Testis (tissue), 2 donors: ENCODE measurements around the gene ZNF547.

Experiments
- POLR2A ChIP-seq: fragments of 450-650 bp; IDR thresholded peaks from one replicate; pipeline ENCODE4 v1.6.1; 2017; ENCODE audit warnings: antibody characterized with exemption, mild to moderate bottlenecking, moderate library complexity
- TF ChIP-seq, protein P1 (sequence below), 3 experiments: fragments of 450-650 bp in 2 of 3; fragments of 200-600 bp in 1 of 3; sonication (generic) in 1 of 3; IDR thresholded peaks; one replicate each; pipeline ENCODE4 v1.5.1; 2016 to 2019; ENCODE audit warnings: antibody characterized with exemption in 3 of 3, mild to moderate bottlenecking in 2 of 3, moderate library complexity in 1 of 3

DNA sequence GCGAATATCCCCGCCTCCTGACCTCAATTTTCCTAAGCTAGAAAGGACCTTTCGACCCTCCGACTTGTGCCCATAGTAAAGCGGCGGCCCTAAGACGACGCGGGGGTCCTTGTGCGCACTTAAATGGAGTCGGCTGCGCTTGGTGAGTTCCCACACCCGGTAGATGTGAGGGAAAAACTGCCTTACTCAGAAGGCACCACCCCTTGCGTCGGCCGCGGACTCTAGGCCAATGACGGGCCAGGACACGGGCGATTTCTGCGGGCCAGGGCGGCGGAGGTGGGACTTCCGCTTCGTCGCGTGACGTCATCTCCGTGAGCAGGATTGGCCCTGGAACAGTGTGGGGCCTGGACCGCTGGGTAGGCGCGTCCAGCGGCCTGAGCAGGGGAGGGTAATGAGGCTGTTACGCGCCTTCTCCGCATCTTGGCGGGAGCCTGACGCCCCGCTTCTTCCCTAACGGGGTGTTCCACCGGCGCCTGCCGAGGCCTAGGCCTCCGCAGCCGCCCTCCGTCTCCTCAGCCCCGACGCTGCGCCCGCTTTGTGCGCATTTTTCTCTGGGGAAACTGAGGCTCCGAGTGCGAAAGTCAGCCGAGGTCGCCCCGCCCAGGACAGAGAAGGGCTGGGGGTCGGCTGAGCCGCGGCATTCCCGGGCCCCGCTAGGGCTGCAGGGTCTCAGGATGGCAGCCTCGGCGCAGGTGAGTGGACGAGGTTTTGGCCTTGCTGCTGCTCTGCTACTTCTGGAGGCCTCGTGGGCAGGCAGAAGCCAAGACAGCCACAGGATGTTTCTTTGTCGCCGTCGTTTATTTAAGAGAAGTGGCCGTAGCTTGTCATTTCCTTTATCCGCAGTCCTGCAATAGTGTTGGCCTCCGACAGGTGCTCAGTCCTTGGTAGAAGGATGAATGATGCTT, 42.9 kb upstream of the ZNF547 start, which contains the start of gene ZNF543:
- TF ChIP-seq, protein P1, sequence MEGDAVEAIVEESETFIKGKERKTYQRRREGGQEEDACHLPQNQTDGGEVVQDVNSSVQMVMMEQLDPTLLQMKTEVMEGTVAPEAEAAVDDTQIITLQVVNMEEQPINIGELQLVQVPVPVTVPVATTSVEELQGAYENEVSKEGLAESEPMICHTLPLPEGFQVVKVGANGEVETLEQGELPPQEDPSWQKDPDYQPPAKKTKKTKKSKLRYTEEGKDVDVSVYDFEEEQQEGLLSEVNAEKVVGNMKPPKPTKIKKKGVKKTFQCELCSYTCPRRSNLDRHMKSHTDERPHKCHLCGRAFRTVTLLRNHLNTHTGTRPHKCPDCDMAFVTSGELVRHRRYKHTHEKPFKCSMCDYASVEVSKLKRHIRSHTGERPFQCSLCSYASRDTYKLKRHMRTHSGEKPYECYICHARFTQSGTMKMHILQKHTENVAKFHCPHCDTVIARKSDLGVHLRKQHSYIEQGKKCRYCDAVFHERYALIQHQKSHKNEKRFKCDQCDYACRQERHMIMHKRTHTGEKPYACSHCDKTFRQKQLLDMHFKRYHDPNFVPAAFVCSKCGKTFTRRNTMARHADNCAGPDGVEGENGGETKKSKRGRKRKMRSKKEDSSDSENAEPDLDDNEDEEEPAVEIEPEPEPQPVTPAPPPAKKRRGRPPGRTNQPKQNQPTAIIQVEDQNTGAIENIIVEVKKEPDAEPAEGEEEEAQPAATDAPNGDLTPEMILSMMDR (IDR thresholded peaks at IDR 0.05): no peak
- TF ChIP-seq POLR2A: no peak
